ENCODE results near the gene SEC31B. TPM values are rescaled to one million over a fixed set of nuclear protein-coding genes. Genes with fewer than 3 reads are reported as not detected.

Gene SEC31B
- total and polyA plus RNA-seq, 2 of the 8 experiments (the other 6 are each of a cell fraction or from before 2014, with no cell fraction given) = 4.1 to 5.3 TPM

DNA sequence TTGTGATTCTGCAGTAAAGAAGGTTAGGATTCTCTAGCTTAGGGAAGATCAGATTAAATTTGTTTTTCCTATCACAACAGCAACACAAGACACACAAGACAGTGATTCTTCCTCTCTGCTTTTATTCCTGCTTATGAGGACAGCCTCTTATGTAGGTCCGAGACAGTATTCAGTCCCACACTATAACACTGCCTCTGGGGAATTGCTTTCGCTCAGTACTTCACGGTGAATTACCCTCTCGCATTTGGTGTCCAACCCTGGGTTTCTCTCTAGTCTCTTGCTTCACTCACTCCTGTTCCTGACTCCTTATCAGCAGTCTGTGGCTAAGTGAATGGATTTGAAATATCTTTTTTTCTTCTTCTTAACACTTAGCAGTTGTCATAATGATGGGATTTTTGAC is 17.8 kb upstream of the SEC31B start:
- ChIA-PET POLR2A (ENCODE audit: partially characterized antibody) (no interaction called here), CTCF (ENCODE audit: partially characterized antibody) (interaction anchor here (0.7 to 8.0 kb wide), 6 partner anchors 11 to 395 kb away, joined by 3 to 70 read pairs (median 11); partner anchors contain the start of gene SEC31B)
- TF ChIP-seq MAFK (IDR thresholded peaks at IDR 0.05; ENCODE audit: low read depth, low read length) (no peak), SP4 (IDR thresholded peaks at IDR 0.05; ENCODE audit: low read length) (no peak), CBX5 (IDR thresholded peaks at IDR 0.05; ENCODE audit: low read depth, low read length) (no peak), RAD21 (IDR thresholded peaks at IDR 0.05 in 1 of 2, conservative IDR thresholded peaks at IDR 0.05 in 1 of 2; ENCODE audit: low read depth in 2 of 2, low read length in 2 of 2) (no peak), KDM4A (IDR thresholded peaks at IDR 0.05; ENCODE audit: low read depth, low read length, severe bottlenecking) (no peak), POLR2AphosphoS5 (IDR thresholded peaks at IDR 0.05; ENCODE audit: low read depth, low read length) (no peak), TBP (IDR thresholded peaks at IDR 0.05; ENCODE audit: low read depth, low read length) (no peak)
- TF ChIP-seq, protein P1, sequence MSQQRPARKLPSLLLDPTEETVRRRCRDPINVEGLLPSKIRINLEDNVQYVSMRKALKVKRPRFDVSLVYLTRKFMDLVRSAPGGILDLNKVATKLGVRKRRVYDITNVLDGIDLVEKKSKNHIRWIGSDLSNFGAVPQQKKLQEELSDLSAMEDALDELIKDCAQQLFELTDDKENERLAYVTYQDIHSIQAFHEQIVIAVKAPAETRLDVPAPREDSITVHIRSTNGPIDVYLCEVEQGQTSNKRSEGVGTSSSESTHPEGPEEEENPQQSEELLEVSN (IDR thresholded peaks at IDR 0.05) = no peak
- peaks cover 10 to 35% of the 10 kb centered on the region in 2 experiments for H3K79me2 ChIP-seq (ENCODE audit: control insufficient read depth in 1 of 2, insufficient read depth in 2 of 2, low read length in 2 of 2)
- no peak overlapping the region for H3K56ac ChIP-seq (replicated peaks; ENCODE audit: insufficient read length, low read depth, low read length)
- H3K23ac ChIP-seq (ENCODE audit: insufficient read length) = no peak overlapping the region
- peaks cover 11 to 44% (median 32%) of the 10 kb centered on the region in 4 experiments for H3K36me3 ChIP-seq (ENCODE audit: control insufficient read depth in 2 of 4, insufficient read depth in 4 of 4, low read length in 3 of 4)
- no peak overlapping the region for H2BK15ac ChIP-seq (ENCODE audit: low read length)
- no peak overlapping the region for H4K8ac ChIP-seq (ENCODE audit: extremely low read depth, insufficient read depth, low read length)
- no peak overlapping the region for H3K4me3 ChIP-seq (ENCODE audit: extremely low read depth in 1 of 4, insufficient read depth in 2 of 4, low read depth in 3 of 4, low read length in 4 of 4)
- no peak for FAIRE-seq
- H4K5ac ChIP-seq (ENCODE audit: insufficient read length, low read depth, low read length) = no peak overlapping the region
- no peak overlapping the region for H4K91ac ChIP-seq (replicated peaks; ENCODE audit: insufficient read length, low read length)
- no peak overlapping the region for H2AK5ac ChIP-seq (ENCODE audit: low read depth, low read length)
- H3K14ac ChIP-seq (ENCODE audit: insufficient read length) = no peak overlapping the region
- H2BK12ac ChIP-seq (ENCODE audit: low read depth, low read length) = no peak overlapping the region
- no peak overlapping the region for H2BK20ac ChIP-seq (ENCODE audit: low read length)
- peaks cover 3% of the 10 kb centered on the region; the same call in 1 of the 2 replicates for H3K23me2 ChIP-seq (ENCODE audit: low read depth, low read length)
- DNase-seq (ENCODE audit: low read depth in 1 of 2, low spot score in 2 of 2) = no peak
- no peak overlapping the region for H3K27ac ChIP-seq (ENCODE audit: low read depth, low read length)
- peaks cover 6 to 10% of the 10 kb centered on the region in 2 experiments for H4K20me1 ChIP-seq (replicated peaks in 1 of 2; ENCODE audit: control insufficient read depth in 1 of 2, insufficient read depth in 2 of 2, low read length in 2 of 2)
- H3K4me1 ChIP-seq (replicated peaks in 1 of 4; ENCODE audit: control insufficient read depth in 3 of 4, insufficient read depth in 4 of 4, low read length in 3 of 4) = peaks cover 0 to 9% (median 5%) of the 10 kb centered on the region in 4 experiments; a peak in 5 of 7 replicates
- H2BK5ac ChIP-seq (ENCODE audit: low read depth, low read length) = no peak overlapping the region
- H3K9ac ChIP-seq (replicated peaks in 1 of 4; ENCODE audit: extremely low read depth in 1 of 4, low read depth in 3 of 4, low read length in 3 of 4) = no peak overlapping the region
- no peak overlapping the region for H3K4ac ChIP-seq (replicated peaks; ENCODE audit: insufficient read length, low read depth, low read length)
- H3K4me2 ChIP-seq (ENCODE audit: insufficient read depth in 1 of 2, low read depth in 2 of 2, low read length in 2 of 2) = peak overlapping the region in 1 of 2 experiments; percentile 85; a peak in 1 of 4 replicates
- no peak overlapping the region for H2BK120ac ChIP-seq (replicated peaks; ENCODE audit: low read depth, low read length)
- no peak overlapping the region for H2AFZ ChIP-seq (ENCODE audit: low read length)
- no peak overlapping the region for H3K18ac ChIP-seq (ENCODE audit: extremely low read depth, low read length)
- no peaks in the 10 kb centered on the region for H3K9me3 ChIP-seq (ENCODE audit: insufficient read depth in 2 of 2, low read depth in 1 of 2, low read length in 1 of 2)
- peaks cover 4% of the 10 kb centered on the region for H3K79me1 ChIP-seq (ENCODE audit: low read depth, low read length)
- no peaks in the 10 kb centered on the region for H3K27me3 ChIP-seq (replicated peaks in 1 of 4; ENCODE audit: control insufficient read depth in 3 of 4, extremely low read depth in 1 of 4, insufficient read depth in 3 of 4, low read length in 3 of 4)
- 89% methylated on average over 4 of the region's 4 CpGs; no CpG with 5 or more reads in 1 of the 2 experiments for WGBS, 2 experiments (ENCODE audit: extremely low coverage in 1 of 2, insufficient coverage in 1 of 2, insufficient read length in 1 of 2, insufficient replicate concordance in 2 of 2, low coverage in 1 of 2, low lambda C conversion rate in 2 of 2, missing lambda C conversion rate in 1 of 2)

Data from H1 (cell line).